WERI-Rb-1 (cell line): ENCODE results near the gene UGT3A1.

Experiments used
- DNase-seq: peaks from one replicate; pipeline ENCODE4 v3.0.0-alpha.2; 2020
- H3K27ac ChIP-seq: fragments of 250-450 bp; sonication (Bioruptor Pico); 2 replicates; pipeline ENCODE4 v1.5.1; 2020; ENCODE audit warnings: mild to moderate bottlenecking, moderate library complexity
- H3K27me3 ChIP-seq: fragments of 250-450 bp; sonication (Bioruptor Pico); 2 replicates; pipeline ENCODE4 v1.5.1; 2021; ENCODE audit warnings: mild to moderate bottlenecking, low read depth, moderate library complexity; ENCODE audit not compliant: insufficient read depth, severe bottlenecking
- H3K36me3 ChIP-seq: fragments of 250-450 bp; sonication (Bioruptor Pico); 2 replicates; pipeline ENCODE4 v1.5.1; 2020; ENCODE audit warnings: mild to moderate bottlenecking, moderate library complexity
- H3K4me3 ChIP-seq: 2 replicates; pipeline ENCODE4 v1.5.1; 2011; ENCODE audit warnings: low read depth, mild to moderate bottlenecking, control low read depth, low read length
- H3K9me3 ChIP-seq: fragments of 250-450 bp; sonication (Bioruptor Pico); 2 replicates; pipeline ENCODE4 v1.5.1; 2021; ENCODE audit warnings: mild to moderate bottlenecking, moderate library complexity; ENCODE audit not compliant: severe bottlenecking
- CTCF ChIP-seq: IDR thresholded peaks from 2 replicates; pipeline ENCODE4 v1.5.1; 2011; ENCODE audit warnings: low read depth, mild to moderate bottlenecking, control low read depth, inconsistent platforms, low read length

UGT3A1 gene

GRCh38 chr5:35902046-35902672 is 89.0 kb downstream of the UGT3A1 start:
- Histone ChIP-seq H3K9me3 (peaks cover 10% of the 10 kb centered on the region), H3K27ac (no peak overlapping the region), H3K27me3 (peaks cover 91% of the 10 kb centered on the region), H3K36me3 (no peaks in the 10 kb centered on the region), H3K4me3 (no peak overlapping the region)
- no peak for TF ChIP-seq CTCF
- DNase-seq = no peak
